SK-N-SH treated with all-trans-retinoic acid at 6 μM for 48 hours (cell line): ENCODE measurements around the gene HES4.

Source experiments
- BACH2 ChIP-seq: fragments of 250-450 bp; sonication (Bioruptor Pico); IDR thresholded peaks from 2 replicates; pipeline ENCODE4 v1.9.0; 2021; ENCODE audit warnings: mild to moderate bottlenecking, borderline replicate concordance
- CSRNP3 ChIP-seq: fragments of 250-450 bp; sonication (Bioruptor Pico); IDR thresholded peaks from 2 replicates; pipeline ENCODE4 v1.5.1; 2021; ENCODE audit warnings: mild to moderate bottlenecking, moderate library complexity
- PATZ1 ChIP-seq: fragments of 250-450 bp; sonication (Bioruptor Pico); IDR thresholded peaks from 2 replicates; pipeline ENCODE4 v1.8.0; 2020; ENCODE audit warnings: mild to moderate bottlenecking, moderate library complexity, borderline replicate concordance
- SNAI2 ChIP-seq: fragments of 250-450 bp; sonication (Bioruptor Pico); IDR thresholded peaks from 2 replicates; pipeline ENCODE4 v1.5.0; 2020; ENCODE audit warnings: mild to moderate bottlenecking, moderate library complexity
- ZFP3 ChIP-seq: fragments of 250-450 bp; sonication (Bioruptor Pico); IDR thresholded peaks from 2 replicates; pipeline ENCODE4 v1.5.0; 2020; ENCODE audit warnings: mild to moderate bottlenecking, moderate library complexity
- ZNF70 ChIP-seq: fragments of 450-650 bp; formaldehyde crosslinking; IDR thresholded peaks from 2 replicates; pipeline ENCODE4 v1.5.0; 2020; ENCODE audit warnings: mild to moderate bottlenecking, moderate library complexity

- TF ChIP-seq SNAI2 (CRISPR knock-in tag) (no peak), CSRNP3 (no peak), ZFP3 (CRISPR knock-in tag) (no peak), ZNF70 (CRISPR knock-in tag) (no peak), BACH2 (CRISPR knock-in tag) (no peak), PATZ1 (CRISPR knock-in tag) (no peak)
Observed at GRCh38 chr1:963301-963651, 36.6 kb downstream of the HES4 start.
